A549 treated with dexamethasone at 1 μM for 4 hours (cell line): Measurements from ENCODE around the gene CEP78. TPM values are rescaled to one million over a fixed set of nuclear protein-coding genes. Genes with fewer than 3 reads are reported as not detected.

Source experiments
- total RNA-seq: library from RNA; stranded (reverse); fragments of 200-300 nt; extraction: Qiagen RNA extraction; gene quantifications from 5 replicates; pipeline ENCODE4 v1.2.3, GENCODE V29; 2022

The CEP78 gene
- 15.6 to 20.2 TPM (median 18.4 TPM) in 5 replicates for total RNA-seq

GRCh38 chr9:78235762-78236550 is at the start of gene CEP78:
Gene CEP78, plus strand, starts transcription at chr9:78236075. Its CDS starts 276 bp downstream, at chr9:78236351.

GRCh38 chr9:78296893-78297671 is 61.2 kb downstream of the CEP78 start, which contains the start of gene PSAT1:
Gene PSAT1, plus strand, starts transcription at chr9:78297125. Its CDS starts 86 bp downstream, at chr9:78297211.

Other genes with a start within 250 kb of the CEP78 start
- 14.3 to 21.2 TPM (median 20.4 TPM) in 5 replicates for gene GNAQ, start 204.3 kb upstream of the CEP78 start, total RNA-seq
- 145 to 184 TPM (median 160 TPM) in 5 replicates for gene PSAT1, start 61.0 kb downstream of the CEP78 start, total RNA-seq